NCI-H187 treated with DMSO at 0.1 percent for 48 hours (cell line): ENCODE results near the gene NPVF.

Experiments used
- DNase-seq: peaks from one replicate; lab custom pipeline; 2025; lab: John Stamatoyannopoulos, UW

Gene NPVF

GRCh38 chr7:25234336-25234735, 6.0 kb upstream of the NPVF start:
- DNase-seq, result no peak

GRCh38 chr7:25223206-25223605, 5.1 kb downstream of the NPVF start:
- no peak for DNase-seq

- DNase-seq, result no peak
Measured at GRCh38 chr7:25222666-25223065, 5.6 kb downstream of the NPVF start.

GRCh38 chr7:25221009-25221408, 7.3 kb downstream of the NPVF start:
- no peak for DNase-seq

- DNase-seq, result no peak
Measured at GRCh38 chr7:25218191-25218590, 10.1 kb downstream of the NPVF start.

- DNase-seq, result no peak
Measured at GRCh38 chr7:25216837-25217236, 11.4 kb downstream of the NPVF start.

GRCh38 chr7:25215694-25216335, 12.5 kb downstream of the NPVF start:
- DNase-seq, result no peak

GRCh38 chr7:25208525-25209221, 19.6 kb downstream of the NPVF start:
- no peak for DNase-seq

- no peak for DNase-seq
Measured at GRCh38 chr7:25207887-25208286, 20.4 kb downstream of the NPVF start.

- no peak for DNase-seq
Measured at GRCh38 chr7:25206765-25207164, 21.5 kb downstream of the NPVF start.

- DNase-seq, result no peak
Measured at GRCh38 chr7:25196132-25196896, 32.0 kb downstream of the NPVF start.

GRCh38 chr7:25194036-25194435, 34.2 kb downstream of the NPVF start:
- no peak for DNase-seq

- DNase-seq, result no peak
Measured at GRCh38 chr7:25192043-25192442, 36.2 kb downstream of the NPVF start.

- DNase-seq, result no peak
Measured at GRCh38 chr7:25189197-25189596, 39.1 kb downstream of the NPVF start.

- no peak for DNase-seq
Measured at GRCh38 chr7:25187932-25188331, 40.4 kb downstream of the NPVF start.

- no peak for DNase-seq
Measured at GRCh38 chr7:25186436-25186835, 41.9 kb downstream of the NPVF start.

GRCh38 chr7:25181532-25181931, 46.8 kb downstream of the NPVF start:
- DNase-seq, result no peak

- no peak for DNase-seq
Measured at GRCh38 chr7:25180946-25181345, 47.3 kb downstream of the NPVF start.

- DNase-seq, result no peak
Measured at GRCh38 chr7:25180592-25180923, 47.7 kb downstream of the NPVF start.

GRCh38 chr7:25179771-25180591, 48.3 kb downstream of the NPVF start:
- DNase-seq, result peak; percentile 24

GRCh38 chr7:25179325-25179724, 49.0 kb downstream of the NPVF start:
- DNase-seq, result no peak
